Measurements from ENCODE around the gene SDSL.

Gene SDSL

DNA sequence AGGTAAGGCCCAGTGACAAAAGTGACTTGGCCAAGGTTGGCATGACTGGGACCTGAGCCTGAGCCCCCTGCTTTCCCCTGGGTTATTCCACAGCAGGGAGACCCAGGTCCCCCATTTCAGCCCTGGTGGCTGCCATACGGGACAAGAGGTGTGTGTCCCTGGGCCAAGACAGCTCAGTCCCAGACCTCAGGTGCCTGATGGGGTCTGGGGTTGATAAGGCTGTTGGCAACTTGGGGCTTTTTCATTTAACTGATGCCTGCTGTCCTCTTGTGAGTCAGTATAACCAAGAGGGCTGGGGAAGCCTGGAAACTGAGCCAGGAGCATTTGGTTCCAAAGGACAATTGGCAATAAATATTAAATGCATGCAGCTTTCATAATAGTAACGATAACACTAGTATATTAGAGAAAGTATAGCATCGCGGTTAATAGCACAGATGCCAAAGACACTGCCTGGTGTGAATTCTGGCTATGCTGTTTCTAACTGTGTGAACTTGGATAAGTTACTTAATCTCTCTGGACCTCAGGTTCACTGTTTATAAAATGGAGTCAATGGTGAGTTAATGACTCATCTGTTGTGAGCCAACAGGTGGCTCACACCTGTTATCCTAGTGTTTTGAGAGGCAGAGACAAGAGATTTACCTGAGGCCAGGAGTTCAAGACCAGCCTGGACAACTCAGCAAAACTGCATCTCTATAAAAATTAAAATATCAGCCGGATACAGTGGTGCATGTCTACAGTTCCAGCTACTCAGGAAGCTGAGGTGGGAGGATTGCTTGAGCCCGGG lies 898 bp downstream of the SDSL start:
- no peak for DNase-seq

GRCh38 chr12:113424456-113424855 lies 2.3 kb downstream of the SDSL start:
- DNase-seq: no peak

- DNase-seq: peak; percentile 47
Measured at GRCh38 chr12:113424915-113425823, 3.0 kb downstream of the SDSL start.

DNA sequence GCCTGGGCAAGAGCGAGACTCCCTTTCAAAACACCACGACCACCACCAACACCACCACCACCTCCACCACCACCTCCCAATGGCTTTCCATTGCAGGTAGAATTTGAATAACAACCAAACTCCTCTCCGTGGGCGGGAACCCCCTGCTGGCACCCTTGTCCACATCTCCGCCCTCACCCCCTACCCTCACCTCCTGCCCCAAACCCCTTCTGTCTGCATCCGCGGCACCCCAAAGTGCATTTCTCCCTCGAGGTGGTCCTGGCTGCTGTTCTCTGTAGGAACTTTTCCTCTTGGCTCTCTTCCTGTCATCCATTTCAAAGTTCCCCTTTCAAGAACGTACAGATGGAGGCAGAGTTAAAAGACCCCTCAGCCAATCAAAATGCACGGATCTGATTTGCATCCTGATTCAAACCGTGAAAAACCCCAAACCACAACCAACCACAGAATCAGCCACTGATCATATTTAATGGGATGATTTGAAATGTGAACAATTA lies 3.8 kb downstream of the SDSL start:
- DNase-seq: no peak

DNA sequence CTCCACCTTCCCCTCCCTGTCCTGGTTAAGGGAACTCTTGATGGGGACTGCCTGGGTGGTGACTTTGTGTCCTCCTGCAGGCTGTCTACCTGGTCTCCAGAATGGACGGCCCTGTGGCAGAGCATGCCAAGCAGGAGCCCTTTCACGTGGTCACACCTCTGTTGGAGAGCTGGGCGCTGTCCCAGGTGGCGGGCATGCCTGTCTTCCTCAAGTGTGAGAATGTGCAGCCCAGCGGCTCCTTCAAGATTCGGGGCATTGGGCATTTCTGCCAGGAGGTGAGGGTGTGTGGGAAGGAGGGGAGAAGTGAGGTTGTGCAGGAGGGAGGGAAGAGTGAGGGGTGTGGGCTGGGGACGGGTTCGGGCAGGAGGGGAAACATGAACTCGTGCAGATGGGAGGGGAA lies 5.7 kb downstream of the SDSL start:
- DNase-seq: no peak

DNA sequence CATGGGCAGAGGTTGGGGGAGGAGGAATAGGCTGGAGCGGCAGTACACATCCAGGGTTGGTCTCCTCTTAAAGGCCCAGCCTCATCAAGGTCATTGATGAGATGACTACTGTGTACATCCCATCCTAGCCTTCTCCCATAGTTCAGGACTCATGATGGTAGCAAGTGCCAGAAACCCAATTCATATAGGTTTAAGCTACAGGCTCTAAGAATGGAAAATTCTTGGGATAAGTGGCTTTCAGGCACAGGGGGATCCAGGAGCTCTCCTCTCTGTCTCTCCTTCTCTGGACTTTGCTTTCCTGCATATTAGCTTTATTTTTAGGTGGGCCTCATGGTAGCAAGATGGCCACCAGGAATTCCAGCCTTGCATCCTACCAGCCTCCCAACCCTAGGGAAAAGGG lies 6.3 kb downstream of the SDSL start:
- no peak for DNase-seq

DNA sequence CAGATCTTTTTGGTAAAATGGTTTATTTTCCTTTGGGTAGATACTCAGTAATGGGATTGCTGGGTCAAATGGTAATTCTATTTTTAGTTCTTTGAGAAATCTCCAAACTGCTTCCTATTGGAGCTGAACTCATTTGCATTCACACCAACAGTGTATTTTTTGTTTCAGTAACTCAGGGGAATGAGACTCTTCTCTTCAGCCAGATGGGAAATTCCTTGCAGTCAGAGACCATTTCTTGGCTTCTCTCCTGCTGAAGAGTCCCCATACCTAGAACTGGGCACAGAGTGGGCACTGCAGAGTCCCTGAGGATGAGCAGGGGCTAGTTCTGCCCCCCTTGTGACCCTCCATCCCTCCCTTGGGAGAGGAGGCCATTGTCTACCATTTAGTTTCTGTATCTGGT lies 10.8 kb downstream of the SDSL start:
- no peak for DNase-seq

DNA sequence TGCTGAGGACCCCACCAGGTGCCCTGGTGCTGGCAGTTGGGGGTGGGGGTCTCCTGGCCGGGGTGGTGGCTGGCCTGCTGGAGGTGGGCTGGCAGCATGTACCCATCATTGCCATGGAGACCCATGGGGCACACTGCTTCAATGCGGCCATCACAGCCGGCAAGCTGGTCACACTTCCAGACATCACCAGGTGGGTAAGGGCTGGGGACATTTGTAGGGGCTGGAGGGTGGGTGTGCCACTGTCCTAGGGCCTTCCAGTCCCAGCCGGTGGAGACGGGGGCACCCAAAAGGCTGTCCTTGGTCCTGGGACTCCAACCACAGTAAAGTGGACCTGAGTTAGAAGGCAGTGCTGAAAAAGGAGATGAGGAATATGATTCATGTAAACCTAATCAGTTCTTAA lies 13.2 kb downstream of the SDSL start:
- no peak for DNase-seq

GRCh38 chr12:113436586-113436985 lies 14.4 kb downstream of the SDSL start:
- DNase-seq: no peak

DNA sequence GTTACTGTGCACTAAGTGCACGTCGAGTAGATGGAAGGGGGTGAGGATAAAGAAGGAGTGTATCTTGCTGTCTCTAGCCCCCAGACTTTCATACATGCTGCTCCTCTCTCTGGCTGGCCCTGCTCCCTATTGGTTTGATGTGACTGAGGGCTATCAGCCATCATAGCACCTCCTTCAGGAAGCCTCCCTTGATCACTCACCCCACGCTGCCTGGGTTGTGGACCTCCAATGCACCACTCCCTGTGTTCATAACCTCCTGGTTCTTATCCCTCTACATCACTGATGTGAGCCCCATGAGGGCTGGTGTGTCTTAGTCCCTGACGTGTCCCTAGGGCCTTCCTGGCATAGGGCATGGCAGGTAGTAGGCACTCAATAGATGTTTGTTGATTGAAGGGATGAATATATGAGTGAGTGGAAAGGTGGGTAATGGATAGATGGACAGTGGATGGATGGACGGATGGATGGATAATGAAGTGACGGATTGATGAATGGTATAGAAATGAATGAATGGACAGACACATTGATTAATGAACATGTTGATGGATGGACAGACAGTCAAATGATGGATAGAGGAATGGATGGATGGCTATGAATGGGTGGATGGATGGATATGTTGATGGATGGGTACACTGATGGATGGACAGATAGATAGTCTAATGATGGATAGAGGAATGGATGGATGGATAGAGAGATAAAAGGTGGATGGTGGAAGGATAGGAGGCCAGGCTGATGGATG lies 15.0 kb downstream of the SDSL start:
- DNase-seq: no peak

DNA sequence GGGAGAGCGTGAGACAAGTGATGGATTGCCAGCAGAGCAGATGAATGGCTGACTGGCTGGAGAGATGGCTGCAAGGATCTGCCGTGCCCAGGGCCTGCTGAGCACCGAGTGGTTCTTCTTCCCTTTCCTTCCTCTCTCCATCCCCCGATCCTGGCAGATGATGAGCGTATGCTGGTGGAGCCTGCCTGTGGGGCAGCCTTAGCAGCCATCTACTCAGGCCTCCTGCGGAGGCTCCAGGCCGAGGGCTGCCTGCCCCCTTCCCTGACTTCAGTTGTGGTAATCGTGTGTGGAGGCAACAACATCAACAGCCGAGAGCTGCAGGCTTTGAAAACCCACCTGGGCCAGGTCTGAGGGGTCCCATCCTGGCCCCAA lies 15.5 kb downstream of the SDSL start:
- no peak for DNase-seq

- DNase-seq: no peak
Measured at GRCh38 chr12:113438523-113439300, 16.5 kb downstream of the SDSL start.

- DNase-seq: no peak
Measured at GRCh38 chr12:113439301-113439597, 17.1 kb downstream of the SDSL start.

- DNase-seq: peak; percentile 40
Measured at GRCh38 chr12:113439606-113440030, 17.4 kb downstream of the SDSL start.

GRCh38 chr12:113440336-113440735 lies 18.2 kb downstream of the SDSL start:
- DNase-seq: no peak

GRCh38 chr12:113440947-113441782 lies 19.0 kb downstream of the SDSL start:
- DNase-seq: no peak

DNA sequence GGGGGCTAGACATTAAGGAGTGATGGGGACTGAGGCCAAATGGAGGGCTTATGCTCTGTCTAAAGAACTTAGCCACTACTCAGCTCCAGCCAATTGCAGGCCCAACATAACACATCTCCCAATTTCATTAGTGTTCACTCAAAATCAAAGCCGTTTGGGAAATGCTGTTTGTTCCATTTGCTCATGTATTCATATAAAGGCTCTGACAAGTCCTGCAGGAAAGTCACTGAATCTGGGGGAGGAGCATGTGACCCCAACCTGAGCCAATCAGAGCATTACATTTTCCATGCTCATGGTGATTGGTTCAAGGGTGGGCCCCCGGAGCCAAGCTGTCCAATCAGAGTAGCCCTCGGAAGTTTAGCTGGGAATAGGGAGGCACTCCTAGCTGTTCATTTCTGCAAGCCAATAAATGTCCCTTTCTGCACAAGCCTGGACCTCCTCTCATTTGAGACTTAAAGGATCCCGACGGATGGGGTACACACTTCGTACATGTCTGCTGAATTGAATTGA lies 20.9 kb downstream of the SDSL start:
- DNase-seq: no peak

- DNase-seq: peak; percentile 67
Measured at GRCh38 chr12:113445544-113446171, 23.5 kb downstream of the SDSL start.

- DNase-seq: no peak
Measured at GRCh38 chr12:113448873-113449272, 26.7 kb downstream of the SDSL start.

GRCh38 chr12:113449299-113449698 lies 27.1 kb downstream of the SDSL start:
- DNase-seq: no peak

- no peak for DNase-seq
Measured at GRCh38 chr12:113449839-113450238, 27.7 kb downstream of the SDSL start.
